Retina (tissue), 1 donor: ENCODE data around the gene GCNT3.

Experiments
- DNase-seq: peaks from one replicate; pipeline ENCODE4 v3.0.0-alpha.2; 2016

The GCNT3 gene

GRCh38 chr15:59611276-59612260 lies at the start of gene GCNT3:
Gene GCNT3 (plus strand): TSS chr15:59611783. CDS start chr15:59618239, 6,456 bp downstream.
- no peak for DNase-seq

GRCh38 chr15:59562448-59563186 lies 49.0 kb upstream of the GCNT3 start:
- no peak for DNase-seq

GRCh38 chr15:59565299-59565698 lies 46.3 kb upstream of the GCNT3 start:
- DNase-seq, result no peak

GRCh38 chr15:59567324-59567723 lies 44.3 kb upstream of the GCNT3 start:
- DNase-seq, result no peak

GRCh38 chr15:59569477-59569876 lies 42.1 kb upstream of the GCNT3 start:
- DNase-seq, result no peak

GRCh38 chr15:59570315-59570714 lies 41.3 kb upstream of the GCNT3 start:
- DNase-seq, result no peak

GRCh38 chr15:59571606-59572005 lies 40.0 kb upstream of the GCNT3 start:
- DNase-seq, result no peak

- no peak for DNase-seq
Observed at GRCh38 chr15:59583088-59583487, 28.5 kb upstream of the GCNT3 start.

- DNase-seq, result no peak
Observed at GRCh38 chr15:59587085-59587826, 24.3 kb upstream of the GCNT3 start.

GRCh38 chr15:59590027-59590426 lies 21.6 kb upstream of the GCNT3 start:
- DNase-seq, result no peak

GRCh38 chr15:59591356-59591755 lies 20.2 kb upstream of the GCNT3 start:
- no peak for DNase-seq

GRCh38 chr15:59594493-59594942 lies 17.1 kb upstream of the GCNT3 start:
- no peak for DNase-seq

GRCh38 chr15:59594991-59595390 lies 16.6 kb upstream of the GCNT3 start:
- no peak for DNase-seq

- DNase-seq, result no peak
Observed at GRCh38 chr15:59595434-59595915, 16.1 kb upstream of the GCNT3 start.

- no peak for DNase-seq
Observed at GRCh38 chr15:59596640-59597039, 14.9 kb upstream of the GCNT3 start.

- no peak for DNase-seq
Observed at GRCh38 chr15:59598461-59598860, 13.1 kb upstream of the GCNT3 start.

GRCh38 chr15:59605994-59606393 lies 5.6 kb upstream of the GCNT3 start:
- no peak for DNase-seq

GRCh38 chr15:59609730-59610712 lies 1.6 kb upstream of the GCNT3 start:
- DNase-seq, result no peak

GRCh38 chr15:59614153-59614552 lies 2.6 kb downstream of the GCNT3 start:
- DNase-seq, result no peak

- no peak for DNase-seq
Observed at GRCh38 chr15:59615661-59616060, 4.1 kb downstream of the GCNT3 start.

GRCh38 chr15:59616379-59616778 lies 4.8 kb downstream of the GCNT3 start:
- no peak for DNase-seq

- no peak for DNase-seq
Observed at GRCh38 chr15:59618406-59618805, 6.8 kb downstream of the GCNT3 start.
